Measurements from ENCODE around the gene RAC2. TPM values are rescaled to one million over a fixed set of nuclear protein-coding genes. Genes with fewer than 3 reads are reported as not detected.

Gene RAC2
- total and polyA plus RNA-seq, 4 donors = 16.7 to 217 (median 55.2) TPM

DNA sequence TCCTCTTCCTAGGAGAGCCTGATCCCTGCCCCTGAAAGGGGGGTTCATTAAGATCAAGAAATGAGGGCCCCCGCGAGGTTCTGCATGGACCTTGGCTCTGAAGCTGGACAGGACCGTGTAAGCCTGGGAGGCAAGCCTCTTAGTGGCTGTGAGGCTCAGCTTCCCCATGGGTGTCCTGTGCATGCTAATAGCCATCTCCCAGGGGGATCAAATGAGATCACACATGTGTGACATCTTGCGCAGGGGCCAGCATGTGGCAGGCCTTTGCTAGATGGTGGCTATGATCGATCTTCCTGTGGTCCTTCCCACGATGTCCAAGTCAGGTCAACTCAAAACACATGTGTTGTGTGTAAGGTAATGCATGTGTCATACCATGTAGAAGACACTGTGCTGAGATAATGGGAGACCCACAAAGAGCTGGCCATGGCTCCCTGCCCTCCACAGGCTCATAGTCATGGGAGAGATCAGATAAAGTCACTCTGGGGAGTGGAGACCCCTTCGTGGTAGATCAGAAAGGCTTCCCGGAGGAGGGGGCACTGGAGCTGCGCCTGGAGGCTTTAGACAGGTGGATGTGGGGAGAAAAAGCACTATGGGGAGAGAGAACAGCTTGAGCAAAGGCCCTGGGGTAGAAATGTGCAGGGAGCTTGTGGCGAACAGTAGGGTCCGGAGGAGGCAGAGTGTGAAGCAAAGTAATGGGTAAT is 3.7 kb downstream of the RAC2 start:
- TF ChIP-seq, protein P1, sequence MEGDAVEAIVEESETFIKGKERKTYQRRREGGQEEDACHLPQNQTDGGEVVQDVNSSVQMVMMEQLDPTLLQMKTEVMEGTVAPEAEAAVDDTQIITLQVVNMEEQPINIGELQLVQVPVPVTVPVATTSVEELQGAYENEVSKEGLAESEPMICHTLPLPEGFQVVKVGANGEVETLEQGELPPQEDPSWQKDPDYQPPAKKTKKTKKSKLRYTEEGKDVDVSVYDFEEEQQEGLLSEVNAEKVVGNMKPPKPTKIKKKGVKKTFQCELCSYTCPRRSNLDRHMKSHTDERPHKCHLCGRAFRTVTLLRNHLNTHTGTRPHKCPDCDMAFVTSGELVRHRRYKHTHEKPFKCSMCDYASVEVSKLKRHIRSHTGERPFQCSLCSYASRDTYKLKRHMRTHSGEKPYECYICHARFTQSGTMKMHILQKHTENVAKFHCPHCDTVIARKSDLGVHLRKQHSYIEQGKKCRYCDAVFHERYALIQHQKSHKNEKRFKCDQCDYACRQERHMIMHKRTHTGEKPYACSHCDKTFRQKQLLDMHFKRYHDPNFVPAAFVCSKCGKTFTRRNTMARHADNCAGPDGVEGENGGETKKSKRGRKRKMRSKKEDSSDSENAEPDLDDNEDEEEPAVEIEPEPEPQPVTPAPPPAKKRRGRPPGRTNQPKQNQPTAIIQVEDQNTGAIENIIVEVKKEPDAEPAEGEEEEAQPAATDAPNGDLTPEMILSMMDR (IDR thresholded peaks at IDR 0.05; ENCODE audit: control extremely low read depth, extremely low read depth) = no peak
- Histone ChIP-seq H3K4me1 (ENCODE audit: control insufficient read depth in 5 of 5, insufficient read depth in 5 of 5, low read length in 5 of 5) (peaks cover 0 to 2% (median 0%) of the 10 kb centered on the region in 5 donors), H3K27ac (ENCODE audit: low read depth in 1 of 2, low read length in 1 of 2) (no peak overlapping the region), H3K9me3 (ENCODE audit: control insufficient read depth in 4 of 4, insufficient read depth in 3 of 4, low read length in 3 of 4) (peaks cover 0 to 2% (median 0%) of the 10 kb centered on the region in 4 donors), H3K27me3 (ENCODE audit: control insufficient read depth in 3 of 3, insufficient read depth in 3 of 3, low read length in 2 of 3) (peaks cover 0 to 2% (median 0%) of the 10 kb centered on the region in 3 donors), H3K36me3 (ENCODE audit: control insufficient read depth in 4 of 4, insufficient read depth in 4 of 4, low read length in 4 of 4) (peaks cover 0 to 4% (median 0%) of the 10 kb centered on the region in 4 donors), H3K9ac (ENCODE audit: insufficient read depth in 1 of 2, low read length in 2 of 2) (no peak overlapping the region), H3K4me3 (no peak overlapping the region)
- ATAC-seq (ENCODE audit: insufficient read depth, low FRiP score) = no peak
- 80 to 89% methylated on average over 11 of the region's 11 CpGs for WGBS, 2 donors
- DNase-seq = no peak

- no peak overlapping the region for H3K9ac ChIP-seq (ENCODE audit: insufficient read depth in 1 of 2, low read length in 2 of 2)
- H3K27ac ChIP-seq (ENCODE audit: low read depth in 1 of 2, low read length in 1 of 2) = no peak overlapping the region
- DNase-seq (no peak), ATAC-seq (ENCODE audit: insufficient read depth, low FRiP score) (no peak)
- TF ChIP-seq, protein P1 (IDR thresholded peaks at IDR 0.05; ENCODE audit: control extremely low read depth, extremely low read depth) = no peak
- WGBS, 2 donors = 75 to 81% methylated on average over 10 of the region's 10 CpGs
- H3K4me1 ChIP-seq (ENCODE audit: control insufficient read depth in 5 of 5, insufficient read depth in 5 of 5, low read length in 5 of 5) = peaks cover 0 to 2% (median 0%) of the 10 kb centered on the region in 5 donors
- H3K4me3 ChIP-seq = no peak overlapping the region
- H3K36me3 ChIP-seq (ENCODE audit: control insufficient read depth in 4 of 4, insufficient read depth in 4 of 4, low read length in 4 of 4) = peaks cover 0 to 4% (median 0%) of the 10 kb centered on the region in 4 donors
- H3K9me3 ChIP-seq (ENCODE audit: control insufficient read depth in 4 of 4, insufficient read depth in 3 of 4, low read length in 3 of 4) = peaks cover 0 to 2% (median 0%) of the 10 kb centered on the region in 4 donors
- H3K27me3 ChIP-seq (ENCODE audit: control insufficient read depth in 3 of 3, insufficient read depth in 3 of 3, low read length in 2 of 3) = peaks cover 0 to 2% (median 0%) of the 10 kb centered on the region in 3 donors
Observed at GRCh38 chr22:37239336-37240239, 4.5 kb downstream of the RAC2 start.

- no peak overlapping the region for H3K9ac ChIP-seq (ENCODE audit: insufficient read depth in 1 of 2, low read length in 2 of 2)
- TF ChIP-seq, protein P1 (IDR thresholded peaks at IDR 0.05; ENCODE audit: control extremely low read depth, extremely low read depth) = no peak
- H3K4me1 ChIP-seq (ENCODE audit: control insufficient read depth in 5 of 5, insufficient read depth in 5 of 5, low read length in 5 of 5) = peaks cover 0 to 2% (median 0%) of the 10 kb centered on the region in 5 donors
- H3K4me3 ChIP-seq = no peak overlapping the region
- no peak for ATAC-seq (ENCODE audit: insufficient read depth, low FRiP score)
- peaks cover 0 to 4% (median 0%) of the 10 kb centered on the region in 4 donors for H3K36me3 ChIP-seq (ENCODE audit: control insufficient read depth in 4 of 4, insufficient read depth in 4 of 4, low read length in 4 of 4)
- DNase-seq = no peak
- H3K27me3 ChIP-seq (ENCODE audit: control insufficient read depth in 3 of 3, insufficient read depth in 3 of 3, low read length in 2 of 3) = peaks cover 0 to 2% (median 0%) of the 10 kb centered on the region in 3 donors
- H3K9me3 ChIP-seq (ENCODE audit: control insufficient read depth in 4 of 4, insufficient read depth in 3 of 4, low read length in 3 of 4) = peaks cover 0 to 2% (median 0%) of the 10 kb centered on the region in 4 donors
- H3K27ac ChIP-seq (ENCODE audit: low read depth in 1 of 2, low read length in 1 of 2) = no peak overlapping the region
- 71 to 81% methylated on average over 20 of the region's 20 CpGs for WGBS, 2 donors
Observed at GRCh38 chr22:37237371-37238268, 6.4 kb downstream of the RAC2 start.

Data from lung (tissue), 12 donors.